Measurements from ENCODE around the gene TMPRSS11D.

TMPRSS11D gene

GRCh38 chr4:67928546-67928945, 44.7 kb upstream of the TMPRSS11D start:
- no peak for TF ChIP-seq CTCF (conservative IDR thresholded peaks at IDR 0.05; ENCODE audit: low read depth, low read length)
- Histone ChIP-seq H2AFZ (ENCODE audit: low read depth) (no peak overlapping the region), H4K20me1 (ENCODE audit: insufficient read depth) (no peaks in the 10 kb centered on the region), H3K4me2 (no peak overlapping the region), H3K4me1 (ENCODE audit: low read depth, poor library complexity, severe bottlenecking) (no peaks in the 10 kb centered on the region), H3K4me3 (IDR thresholded peaks at IDR 0.05; ENCODE audit: insufficient read depth, low read depth, low read length) (no peak overlapping the region), H3K9ac (no peak overlapping the region), H3K27me3 (ENCODE audit: insufficient read depth, low read depth) (no peaks in the 10 kb centered on the region), H3K36me3 (ENCODE audit: insufficient read depth) (no peaks in the 10 kb centered on the region), H3K27ac (no peak overlapping the region), H3K79me2 (ENCODE audit: insufficient read depth, low read depth) (no peaks in the 10 kb centered on the region)

DNA sequence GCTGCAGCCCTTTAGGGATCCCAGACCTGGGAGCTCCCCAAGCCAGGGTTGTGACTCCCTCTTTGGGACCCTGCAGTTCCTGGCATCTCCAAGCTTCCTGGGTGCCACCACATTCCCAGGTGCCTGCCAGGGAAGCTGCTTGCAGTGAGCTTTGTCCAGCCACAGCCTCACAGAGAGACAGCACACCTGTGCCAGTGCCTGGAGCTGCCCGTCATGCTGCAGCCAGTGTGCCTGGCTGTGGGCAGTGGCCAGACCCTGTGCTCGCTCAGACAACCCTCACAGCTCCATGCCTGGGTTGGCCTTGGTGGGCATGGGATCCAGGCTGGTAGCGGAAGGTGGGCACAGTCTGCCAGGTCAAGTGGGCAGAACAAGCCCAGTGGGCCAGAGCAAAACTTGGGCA, 43.4 kb upstream of the TMPRSS11D start:
- Histone ChIP-seq H3K27ac (no peak overlapping the region), H4K20me1 (ENCODE audit: insufficient read depth) (no peaks in the 10 kb centered on the region), H3K27me3 (ENCODE audit: insufficient read depth, low read depth) (no peaks in the 10 kb centered on the region), H3K4me3 (IDR thresholded peaks at IDR 0.05; ENCODE audit: insufficient read depth, low read depth, low read length) (no peak overlapping the region), H3K4me2 (no peak overlapping the region), H2AFZ (ENCODE audit: low read depth) (no peak overlapping the region), H3K79me2 (ENCODE audit: insufficient read depth, low read depth) (no peaks in the 10 kb centered on the region), H3K9ac (no peak overlapping the region), H3K4me1 (ENCODE audit: low read depth, poor library complexity, severe bottlenecking) (no peaks in the 10 kb centered on the region), H3K36me3 (ENCODE audit: insufficient read depth) (no peaks in the 10 kb centered on the region)
- TF ChIP-seq CTCF (conservative IDR thresholded peaks at IDR 0.05; ENCODE audit: low read depth, low read length), result no peak

DNA sequence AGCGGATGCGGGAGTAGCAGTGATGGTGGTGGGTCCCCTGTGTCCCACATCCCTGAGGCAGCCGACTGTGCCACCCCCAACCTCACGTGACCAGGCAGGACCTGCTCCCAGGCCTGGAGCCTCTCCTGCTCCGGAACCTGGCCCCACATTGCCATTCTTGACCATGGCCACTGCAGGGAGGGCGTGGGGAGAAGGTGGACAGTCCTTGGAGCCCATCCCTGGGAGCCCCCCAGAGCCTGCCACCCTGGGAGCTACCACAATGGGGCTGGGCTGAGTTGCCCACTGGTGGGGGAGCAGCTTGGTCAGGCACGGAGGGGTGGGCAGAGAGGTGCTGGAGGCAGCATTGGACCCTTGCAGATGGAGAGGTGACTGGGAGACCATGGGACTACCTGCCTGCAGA, 42.7 kb upstream of the TMPRSS11D start:
- Histone ChIP-seq H4K20me1 (ENCODE audit: insufficient read depth) (no peaks in the 10 kb centered on the region), H3K27ac (no peak overlapping the region), H3K9ac (no peak overlapping the region), H2AFZ (ENCODE audit: low read depth) (no peak overlapping the region), H3K4me3 (IDR thresholded peaks at IDR 0.05; ENCODE audit: insufficient read depth, low read depth, low read length) (no peak overlapping the region), H3K79me2 (ENCODE audit: insufficient read depth, low read depth) (no peaks in the 10 kb centered on the region), H3K4me2 (no peak overlapping the region), H3K36me3 (ENCODE audit: insufficient read depth) (no peaks in the 10 kb centered on the region), H3K4me1 (ENCODE audit: low read depth, poor library complexity, severe bottlenecking) (no peaks in the 10 kb centered on the region), H3K27me3 (ENCODE audit: insufficient read depth, low read depth) (no peaks in the 10 kb centered on the region)
- no peak for TF ChIP-seq CTCF (conservative IDR thresholded peaks at IDR 0.05; ENCODE audit: low read depth, low read length)

DNA sequence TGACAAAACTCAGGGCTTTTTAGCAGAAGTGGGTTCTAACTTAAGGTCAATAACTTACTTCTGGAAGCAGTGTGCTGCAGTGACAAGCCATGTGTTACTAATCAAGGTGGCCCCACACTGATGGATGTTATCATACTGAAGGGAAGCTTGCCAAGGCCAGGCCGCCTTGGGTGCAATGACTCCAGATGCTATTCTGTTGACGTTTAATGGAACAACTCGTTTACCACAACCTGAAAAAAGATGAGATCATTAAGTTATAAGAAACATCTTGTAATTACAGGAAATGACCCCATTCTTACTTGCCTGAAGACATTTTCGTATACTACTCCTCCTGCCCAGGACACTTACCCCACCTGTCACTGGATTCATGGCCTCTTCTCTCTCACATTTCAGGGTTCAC, 38.9 kb upstream of the TMPRSS11D start:
- Histone ChIP-seq H4K20me1 (ENCODE audit: insufficient read depth) (no peaks in the 10 kb centered on the region), H3K4me3 (IDR thresholded peaks at IDR 0.05; ENCODE audit: insufficient read depth, low read depth, low read length) (no peak overlapping the region), H3K27me3 (ENCODE audit: insufficient read depth, low read depth) (no peaks in the 10 kb centered on the region), H3K79me2 (ENCODE audit: insufficient read depth, low read depth) (no peaks in the 10 kb centered on the region), H3K36me3 (ENCODE audit: insufficient read depth) (no peaks in the 10 kb centered on the region), H3K4me2 (no peak overlapping the region), H2AFZ (ENCODE audit: low read depth) (no peak overlapping the region), H3K4me1 (ENCODE audit: low read depth, poor library complexity, severe bottlenecking) (no peaks in the 10 kb centered on the region), H3K9ac (no peak overlapping the region), H3K27ac (no peak overlapping the region)
- TF ChIP-seq CTCF (conservative IDR thresholded peaks at IDR 0.05; ENCODE audit: low read depth, low read length), result no peak

GRCh38 chr4:67918428-67918827, 34.6 kb upstream of the TMPRSS11D start:
- no peaks in the 10 kb centered on the region for H4K20me1 ChIP-seq (ENCODE audit: insufficient read depth)
- H3K36me3 ChIP-seq (ENCODE audit: insufficient read depth), result no peaks in the 10 kb centered on the region
- no peaks in the 10 kb centered on the region for H3K4me1 ChIP-seq (ENCODE audit: low read depth, poor library complexity, severe bottlenecking)
- H3K27ac ChIP-seq, result no peak overlapping the region
- H3K9ac ChIP-seq, result no peak overlapping the region
- H3K79me2 ChIP-seq (ENCODE audit: insufficient read depth, low read depth), result no peaks in the 10 kb centered on the region
- no peaks in the 10 kb centered on the region for H3K27me3 ChIP-seq (ENCODE audit: insufficient read depth, low read depth)
- TF ChIP-seq CTCF (conservative IDR thresholded peaks at IDR 0.05; ENCODE audit: low read depth, low read length), result peak; percentile 25; the same call in 1 of the 2 replicates
- no peak overlapping the region for H3K4me2 ChIP-seq
- no peak overlapping the region for H2AFZ ChIP-seq (ENCODE audit: low read depth)
- no peak overlapping the region for H3K4me3 ChIP-seq (IDR thresholded peaks at IDR 0.05; ENCODE audit: insufficient read depth, low read depth, low read length)
